GM12874 (cell line): ENCODE results near the gene RNF169.

ENCODE experiments used
- CTCF ChIP-seq: IDR thresholded peaks from 2 replicates; pipeline ENCODE4 v1.5.1; 2011; ENCODE audit warnings: low read depth, mild to moderate bottlenecking, control low read depth, low read length, moderate library complexity; ENCODE audit not compliant: insufficient read depth

The RNF169 gene

DNA sequence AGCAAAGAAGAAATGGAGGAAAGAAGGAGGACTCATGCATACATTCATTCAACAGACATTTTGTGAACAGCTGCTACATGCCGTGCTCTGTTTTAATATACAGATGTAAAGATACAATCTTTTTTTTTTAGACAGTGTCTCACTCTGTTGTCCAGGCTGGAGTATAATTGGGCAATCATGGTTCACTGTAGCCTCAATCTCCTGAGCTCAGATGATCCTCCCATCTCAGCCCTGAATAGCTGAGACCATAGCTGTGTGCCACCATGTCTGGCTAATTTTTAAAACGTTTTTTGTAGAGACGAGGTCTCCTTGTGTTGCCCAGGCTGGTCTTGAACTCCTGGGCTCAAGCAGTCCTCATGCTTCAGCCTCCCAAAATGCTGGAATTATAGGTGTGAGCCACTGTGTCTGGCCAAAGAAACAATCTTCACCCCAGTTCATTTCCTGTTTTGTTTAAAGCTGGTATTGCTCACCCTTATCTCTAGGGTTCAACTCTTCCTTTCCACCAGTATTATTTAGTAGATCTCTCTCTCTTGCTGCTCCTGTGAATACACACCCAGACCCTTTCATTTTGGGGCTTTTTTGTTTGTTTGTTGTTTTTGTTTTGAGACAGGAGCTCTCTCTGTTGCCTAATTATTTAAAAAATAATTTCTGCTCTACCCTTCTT lies 69.8 kb downstream of the RNF169 start:
- no peak for TF ChIP-seq CTCF

DNA sequence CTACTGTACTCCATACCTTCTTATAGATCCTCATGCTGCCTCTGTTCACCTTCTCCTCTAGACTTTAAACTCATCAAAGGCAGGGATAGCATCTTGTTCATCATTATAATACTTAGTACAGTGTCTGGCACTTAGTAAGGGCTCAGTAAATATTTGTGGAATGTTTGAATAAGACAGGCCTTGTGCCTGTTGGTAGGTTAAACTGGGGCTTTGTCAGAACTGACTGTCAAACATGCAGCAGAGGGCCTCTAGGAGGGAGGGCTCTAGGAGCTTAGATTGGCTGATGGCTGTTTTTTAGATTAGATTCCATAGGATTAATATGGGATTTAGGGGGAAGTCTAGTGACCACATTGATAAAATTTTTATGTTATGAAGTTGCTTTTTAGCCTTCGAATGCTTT lies 70.8 kb downstream of the RNF169 start:
- TF ChIP-seq CTCF: no peak

DNA sequence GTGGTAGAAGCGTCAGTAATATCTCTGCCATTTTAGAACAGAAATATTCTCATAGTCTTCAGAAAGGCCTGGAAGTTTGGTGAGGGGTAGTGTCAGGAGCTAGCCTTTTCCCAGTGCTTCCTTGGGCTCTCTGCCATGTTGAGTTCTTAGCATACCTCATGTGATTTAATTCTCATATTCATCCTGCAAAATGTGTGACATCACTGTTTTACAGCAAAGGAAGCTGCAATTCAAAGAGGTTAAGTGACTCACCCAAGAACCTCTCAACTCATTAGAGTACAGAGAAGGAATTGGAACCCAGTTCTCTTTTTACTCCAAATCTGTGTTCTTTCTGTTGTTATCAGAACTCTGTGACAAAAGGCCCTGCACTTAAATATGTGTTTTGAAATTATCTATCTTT lies 72.1 kb downstream of the RNF169 start:
- no peak for TF ChIP-seq CTCF

DNA sequence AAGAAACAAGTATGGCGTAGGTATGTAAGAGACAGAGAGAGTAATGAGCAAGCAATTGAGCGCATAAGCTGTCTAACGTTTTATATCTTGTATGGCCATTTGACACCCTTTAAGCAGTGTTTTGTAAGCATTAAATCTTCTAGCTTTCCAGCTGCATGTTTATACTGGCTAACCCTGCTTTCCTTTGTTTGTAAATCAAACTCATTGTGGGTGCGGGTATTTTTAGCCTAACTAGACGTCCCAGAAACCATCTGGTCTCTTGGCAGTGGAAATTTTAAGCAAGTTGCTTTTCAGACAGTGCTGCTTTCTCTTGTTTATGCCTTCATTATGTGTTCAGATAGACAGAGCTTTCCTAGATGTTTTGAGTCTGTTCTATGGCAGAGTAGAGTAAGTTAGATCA lies 73.5 kb downstream of the RNF169 start:
- no peak for TF ChIP-seq CTCF

DNA sequence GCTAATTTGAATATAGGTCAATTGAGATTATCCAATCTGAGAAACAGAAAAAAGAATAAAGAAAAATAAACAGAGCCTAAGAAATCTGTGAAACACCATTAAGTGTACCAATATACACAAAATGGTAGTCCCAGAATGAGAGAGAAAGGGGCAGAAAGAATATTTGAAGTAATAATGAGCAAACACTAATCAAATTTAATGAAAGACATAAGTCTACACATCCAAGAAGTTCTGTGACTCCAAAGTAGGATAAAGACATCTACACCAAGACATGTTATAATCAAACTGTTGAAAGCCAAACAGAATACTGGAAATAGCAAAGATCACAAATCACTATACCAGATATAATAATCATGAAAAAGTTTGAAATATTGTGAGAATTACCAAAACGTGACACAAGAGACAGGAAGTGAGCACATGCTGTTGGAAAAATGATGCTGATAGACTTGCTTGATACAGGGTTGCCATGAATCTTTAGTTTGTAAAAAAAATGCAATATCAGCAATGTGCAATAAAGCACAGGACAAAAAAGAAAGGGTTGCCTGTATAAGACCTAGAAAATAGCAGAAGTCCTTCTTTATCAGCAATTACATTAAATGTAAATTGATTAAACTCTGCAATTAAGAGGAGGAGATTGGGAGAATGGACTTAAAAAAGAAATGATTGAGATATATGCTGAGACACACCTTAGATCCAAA lies 75.8 kb downstream of the RNF169 start:
- TF ChIP-seq CTCF: no peak

- TF ChIP-seq CTCF: no peak
These were observed 78.3 kb downstream of the RNF169 start for GRCh38 chr11:74826901-74827300.

DNA sequence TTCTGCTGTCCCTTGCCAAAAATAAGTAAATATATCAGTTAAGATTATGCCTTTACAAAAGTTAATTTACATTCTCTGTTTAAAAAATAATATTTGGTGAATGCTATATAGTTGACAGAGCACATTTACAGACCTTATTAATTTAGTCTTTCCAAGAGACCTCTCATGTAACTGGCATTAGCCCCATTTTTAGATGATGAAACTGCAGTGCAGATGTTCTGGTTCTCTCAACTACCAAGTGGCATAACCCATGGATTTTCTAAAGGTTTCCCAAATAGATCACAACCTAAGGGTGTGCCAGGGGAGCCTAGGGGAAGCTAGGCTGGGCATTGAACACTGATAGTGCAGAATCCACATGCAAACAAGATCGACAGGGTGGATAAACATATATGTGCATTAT lies 88.5 kb downstream of the RNF169 start:
- no peak for TF ChIP-seq CTCF
